GM12891 (cell line): Measurements from ENCODE around the gene ZNF101.

Source experiments
- POLR2A ChIP-seq: IDR thresholded peaks from 2 replicates; pipeline ENCODE4 v1.6.1; 2011; ENCODE audit warnings: low read depth, low read length, control low read depth
- POLR2AphosphoS5 ChIP-seq: IDR thresholded peaks from 2 replicates; pipeline ENCODE4 v1.6.1; 2011; ENCODE audit warnings: low read depth, low read length, control low read depth
- TAF1 ChIP-seq: IDR thresholded peaks from 2 replicates; pipeline ENCODE4 v1.6.1; 2011; ENCODE audit warnings: low read depth, low read length, control low read depth

GRCh38 chr19:19696386-19696785 lies 27.7 kb downstream of the ZNF101 start:
- TF ChIP-seq TAF1 (no peak), POLR2A (no peak), POLR2AphosphoS5 (no peak)
